HEK293T (cell line): Measurements from ENCODE around the gene STXBP2.

Experiments
- BHLHE40 ChIP-seq: fragments of 450-650 bp; IDR thresholded peaks from 2 replicates; pipeline ENCODE4 v1.6.1; 2016; ENCODE audit warnings: mild to moderate bottlenecking, moderate library complexity, borderline replicate concordance
- ELF4 ChIP-seq: fragments of 450-650 bp; IDR thresholded peaks from 2 replicates; pipeline ENCODE4 v1.6.1; 2017; ENCODE audit warnings: antibody characterized with exemption
- TARDBP ChIP-seq: fragments of 450-650 bp; IDR thresholded peaks from 2 replicates; pipeline ENCODE4 v1.6.1; 2016

DNA sequence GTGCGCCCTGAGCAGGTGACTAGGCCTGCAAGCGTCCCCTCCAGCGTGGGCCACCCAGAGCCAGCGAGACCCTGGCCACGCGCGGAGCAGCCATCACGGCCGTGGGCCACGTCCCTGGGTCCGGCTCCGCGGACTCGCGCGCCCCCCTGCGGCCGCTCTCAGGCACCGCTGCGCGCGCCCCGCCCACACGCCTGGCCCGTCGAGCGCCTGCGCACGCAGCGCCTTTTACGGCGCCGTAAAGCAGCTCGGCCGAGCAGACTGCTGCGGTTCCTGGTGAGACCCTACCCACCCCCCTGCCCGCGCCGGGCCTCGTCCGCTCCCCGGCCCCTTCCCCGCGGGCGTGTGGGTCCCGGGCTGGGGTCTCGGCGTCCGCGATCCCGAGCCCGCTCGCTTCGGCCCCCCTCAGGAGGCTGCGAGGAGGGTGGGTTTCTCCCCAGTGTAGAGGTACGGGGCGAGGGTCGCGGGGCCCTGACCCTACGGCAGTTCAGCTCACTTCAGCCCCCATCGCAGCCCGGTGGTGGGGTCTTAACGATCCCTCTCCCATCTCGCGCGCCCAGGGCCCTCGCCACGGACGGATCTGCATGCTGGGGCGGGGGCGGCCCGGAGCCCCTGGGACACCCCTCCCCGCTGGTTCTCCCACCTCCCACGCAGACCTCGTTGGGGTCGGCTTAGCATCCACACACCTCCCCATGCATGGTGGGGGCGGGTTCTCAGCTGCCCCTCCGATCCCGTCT lies 43.9 kb downstream of the STXBP2 start, which contains the start of gene TRAPPC5:
- TF ChIP-seq ELF4 (no peak), BHLHE40 (no peak), TARDBP (peak; percentile 69; the same call in 1 of the 2 replicates)
